CD14-positive monocyte (primary cell): ENCODE measurements around the gene ABCA4. TPM values are rescaled to one million over a fixed set of nuclear protein-coding genes. Genes with fewer than 3 reads are reported as not detected.

Experiments used
- DNase-seq, 3 donors: peaks; one replicate each; pipeline ENCODE4 v3.0.0-alpha.2; 2011 to 2022
- H2AFZ ChIP-seq: 2 replicates; pipeline ENCODE4 v1.6.0; 2012; ENCODE audit warnings: mild to moderate bottlenecking, low read depth, low read length, inconsistent platforms; ENCODE audit not compliant: insufficient read depth, poor library complexity, severe bottlenecking
- H3K27ac ChIP-seq, 2 donors: 1 replicate in 1 of 2; 2 replicates in 1 of 2; pipeline ENCODE4 v1.5.1; 2012 to 2013; ENCODE audit warnings: low read length in 2 of 2, control low read depth in 1 of 2, inconsistent platforms in 1 of 2, low read depth in 1 of 2, mild to moderate bottlenecking in 1 of 2
- H3K27me3 ChIP-seq, 2 donors: one replicate each; pipeline versions ENCODE4 v1.6.0 to v1.6.1; 2011 to 2013; ENCODE audit warnings: low read length in 2 of 2; ENCODE audit not compliant: control insufficient read depth in 2 of 2, insufficient read depth in 2 of 2
- H3K36me3 ChIP-seq, 2 donors: replicated peaks in 1 of 2; 1 replicate in 1 of 2; 2 replicates in 1 of 2; pipeline versions ENCODE4 v1.5.1 to v1.6.1; 2012 to 2013; ENCODE audit warnings: low read length in 2 of 2, control low read depth in 1 of 2, inconsistent platforms in 1 of 2, mild to moderate bottlenecking in 1 of 2; ENCODE audit not compliant: insufficient read depth in 2 of 2, control insufficient read depth in 1 of 2
- H3K4me1 ChIP-seq, 2 donors: 1 replicate in 1 of 2; 2 replicates in 1 of 2; pipeline versions ENCODE4 v1.5.1 to v1.6.1; 2012 to 2013; ENCODE audit warnings: low read length in 2 of 2, control low read depth in 1 of 2, inconsistent platforms in 1 of 2, mild to moderate bottlenecking in 1 of 2, moderate library complexity in 1 of 2; ENCODE audit not compliant: insufficient read depth in 2 of 2, control insufficient read depth in 1 of 2
- H3K4me2 ChIP-seq: replicated peaks from 2 replicates; pipeline ENCODE3; 2012; ENCODE audit warnings: low read length, moderate library complexity, mild to moderate bottlenecking; ENCODE audit not compliant: poor library complexity, severe bottlenecking; ENCODE audit errors: extremely low read depth
- H3K4me3 ChIP-seq, 3 experiments: fragments of 200-600 bp in 1 of 3; sonication (generic) in 1 of 3; replicated peaks in 1 of 3; 1 replicate in 2 of 3; 2 replicates in 1 of 3; pipeline ENCODE4 v1.5.1; 2011 to 2013; ENCODE audit warnings: low read length in 3 of 3, mild to moderate bottlenecking in 3 of 3, control low read depth in 2 of 3, low read depth in 2 of 3, inconsistent platforms in 1 of 3, moderate library complexity in 1 of 3
- H3K79me2 ChIP-seq: 2 replicates; pipeline ENCODE4 v1.6.0; 2012; ENCODE audit warnings: mild to moderate bottlenecking, control low read depth, inconsistent platforms, low read length, moderate library complexity; ENCODE audit not compliant: insufficient read depth
- H3K9ac ChIP-seq: 2 replicates; pipeline ENCODE4 v1.6.0; 2017; ENCODE audit warnings: low read length, mild to moderate bottlenecking; ENCODE audit not compliant: insufficient read depth, poor library complexity, severe bottlenecking
- H3K9me3 ChIP-seq, 2 donors: replicated peaks in 1 of 2; 1 replicate in 1 of 2; 2 replicates in 1 of 2; pipeline versions ENCODE4 v1.5.1 to v1.6.1; 2012 to 2013; ENCODE audit warnings: low read length in 2 of 2, control low read depth in 1 of 2; ENCODE audit not compliant: control insufficient read depth in 1 of 2, insufficient read depth in 1 of 2
- H4K20me1 ChIP-seq: 2 replicates; pipeline ENCODE4 v1.6.0; 2012; ENCODE audit warnings: mild to moderate bottlenecking, low read length, control low read depth, moderate library complexity; ENCODE audit not compliant: insufficient read depth
- H3K27ac Mint-ChIP-seq, 7 donors: one replicate each; pipeline ENCODE4 v1.8.0; 2020; ENCODE audit warnings: mild to moderate bottlenecking in 7 of 7, mixed read lengths in 7 of 7, moderate library complexity in 6 of 7, inconsistent platforms in 2 of 7
- H3K27me3 Mint-ChIP-seq, 3 donors: one replicate each; pipeline ENCODE4 v1.8.0; 2021 to 2022; ENCODE audit warnings: low read depth in 3 of 3, mild to moderate bottlenecking in 3 of 3, mixed read lengths in 3 of 3, moderate library complexity in 3 of 3, inconsistent platforms in 1 of 3
- H3K36me3 Mint-ChIP-seq, 2 donors: one replicate each; pipeline ENCODE4 v1.8.0; 2020; ENCODE audit warnings: mixed read lengths in 2 of 2, inconsistent platforms in 1 of 2, mild to moderate bottlenecking in 1 of 2
- H3K4me1 Mint-ChIP-seq: one replicate; pipeline ENCODE4 v1.8.0; 2020; ENCODE audit warnings: mild to moderate bottlenecking, mixed read lengths
- H3K4me3 Mint-ChIP-seq, 2 donors: one replicate each; pipeline ENCODE4 v1.8.0; 2020; ENCODE audit warnings: mild to moderate bottlenecking in 2 of 2, mixed read lengths in 2 of 2, moderate library complexity in 1 of 2
- H3K9me3 Mint-ChIP-seq, 7 donors: one replicate each; pipeline ENCODE4 v1.8.0; 2020 to 2022; ENCODE audit warnings: mixed read lengths in 7 of 7, mild to moderate bottlenecking in 6 of 7, moderate library complexity in 6 of 7, inconsistent platforms in 2 of 7
- WGBS: methylation state at CpG from one replicate; pipeline ENCODE4 v1.1.5; 2013; ENCODE audit warnings: missing lambda C conversion rate; ENCODE audit not compliant: insufficient coverage; 5-methylcytosine and 5-hydroxymethylcytosine counted together
- intact Hi-C, 2 donors: fragments of 100-400 bp; cut with micrococcal nuclease; formaldehyde crosslinking; loops; one replicate each; pipeline versions ENCODE4 v1.15.0 to v1.15.1; 2023
- polyA plus RNA-seq, 3 donors: library from polyadenylated mRNA; depleted of rRNA in 1 of 3; unstranded in 2 of 3; stranded (reverse) in 1 of 3; fragments of 300-500 nt in 2 of 3; fragments of >200 nt in 1 of 3; fragmentation: Illumina TruSeq in 2 of 3; gene quantifications; 1 replicate in 2 of 3; 2 replicates in 1 of 3; pipeline ENCODE4 v1.2.3, GENCODE V29; 2012 to 2021
- TF ChIP-seq, protein P1 (sequence below): fragments of 200-600 bp; IDR thresholded peaks from one replicate; pipeline ENCODE4 v1.8.0; 2022; ENCODE audit warnings: antibody characterized with exemption, mild to moderate bottlenecking

The ABCA4 gene
- polyA plus RNA-seq, 3 donors, result not detected

DNA sequence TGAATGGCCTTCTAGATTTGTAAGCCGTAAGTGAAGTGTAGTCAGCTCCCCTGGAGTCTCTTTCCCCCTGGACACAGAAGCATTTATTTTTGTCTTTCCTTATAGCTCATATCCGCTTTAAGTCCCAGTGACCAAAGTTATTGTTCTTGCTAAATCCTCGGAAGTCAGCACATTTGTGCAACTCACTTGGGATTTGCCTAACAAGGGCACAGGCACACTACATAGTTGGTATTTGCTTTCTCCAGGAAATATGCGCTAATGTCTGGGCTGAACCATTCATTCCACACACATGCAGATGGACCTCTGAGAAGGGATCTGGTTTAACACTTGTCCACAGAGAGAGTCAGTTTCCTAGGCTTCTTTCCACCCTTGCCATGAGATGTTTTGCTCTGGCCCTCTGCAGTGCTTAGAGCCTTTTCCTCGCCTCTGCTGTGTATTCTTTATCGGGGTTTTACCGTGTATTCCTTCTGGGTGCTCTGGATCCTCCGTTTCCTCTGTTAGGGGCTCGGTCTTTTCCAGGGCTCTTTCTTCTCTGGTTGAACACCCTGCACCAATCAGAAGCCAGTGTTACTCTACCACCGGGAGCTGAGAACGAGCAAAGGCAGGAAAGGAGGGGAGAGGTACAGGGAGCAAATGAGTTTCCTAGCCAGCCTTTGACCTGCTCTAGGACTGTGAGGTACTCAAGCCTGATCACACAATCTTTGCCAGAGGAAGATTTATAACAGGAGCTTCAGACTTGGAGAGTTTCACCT lies 72.4 kb downstream of the ABCA4 start:
- peaks cover 0 to 9% of the 10 kb centered on the region in 2 donors for H3K27me3 ChIP-seq
- Mint-ChIP-seq H3K9me3 (no peaks in the 10 kb centered on the region), H3K27me3 (peaks cover 4 to 29% (median 21%) of the 10 kb centered on the region in 3 donors), H3K27ac (no peak overlapping the region), H3K36me3 (no peaks in the 10 kb centered on the region), H3K4me1 (peaks cover 13% of the 10 kb centered on the region), H3K4me3 (no peak overlapping the region)
- intact Hi-C loops, result no loop called here
- H4K20me1 ChIP-seq, result no peaks in the 10 kb centered on the region
- H2AFZ ChIP-seq, result no peak overlapping the region
- TF ChIP-seq, protein P1, sequence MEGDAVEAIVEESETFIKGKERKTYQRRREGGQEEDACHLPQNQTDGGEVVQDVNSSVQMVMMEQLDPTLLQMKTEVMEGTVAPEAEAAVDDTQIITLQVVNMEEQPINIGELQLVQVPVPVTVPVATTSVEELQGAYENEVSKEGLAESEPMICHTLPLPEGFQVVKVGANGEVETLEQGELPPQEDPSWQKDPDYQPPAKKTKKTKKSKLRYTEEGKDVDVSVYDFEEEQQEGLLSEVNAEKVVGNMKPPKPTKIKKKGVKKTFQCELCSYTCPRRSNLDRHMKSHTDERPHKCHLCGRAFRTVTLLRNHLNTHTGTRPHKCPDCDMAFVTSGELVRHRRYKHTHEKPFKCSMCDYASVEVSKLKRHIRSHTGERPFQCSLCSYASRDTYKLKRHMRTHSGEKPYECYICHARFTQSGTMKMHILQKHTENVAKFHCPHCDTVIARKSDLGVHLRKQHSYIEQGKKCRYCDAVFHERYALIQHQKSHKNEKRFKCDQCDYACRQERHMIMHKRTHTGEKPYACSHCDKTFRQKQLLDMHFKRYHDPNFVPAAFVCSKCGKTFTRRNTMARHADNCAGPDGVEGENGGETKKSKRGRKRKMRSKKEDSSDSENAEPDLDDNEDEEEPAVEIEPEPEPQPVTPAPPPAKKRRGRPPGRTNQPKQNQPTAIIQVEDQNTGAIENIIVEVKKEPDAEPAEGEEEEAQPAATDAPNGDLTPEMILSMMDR, result no peak
- no peaks in the 10 kb centered on the region for H3K9me3 ChIP-seq
- no peaks in the 10 kb centered on the region for H3K36me3 ChIP-seq
- H3K9ac ChIP-seq, result no peak overlapping the region
- H3K27ac ChIP-seq, result no peak overlapping the region
- no peak overlapping the region for H3K4me3 ChIP-seq
- H3K79me2 ChIP-seq, result no peaks in the 10 kb centered on the region
- H3K4me2 ChIP-seq, result no peak overlapping the region
- 93% methylated on average over 8 of the region's 11 CpGs for WGBS
- DNase-seq, result no peak
- peaks cover 14% of the 10 kb centered on the region in 2 donors for H3K4me1 ChIP-seq

DNA sequence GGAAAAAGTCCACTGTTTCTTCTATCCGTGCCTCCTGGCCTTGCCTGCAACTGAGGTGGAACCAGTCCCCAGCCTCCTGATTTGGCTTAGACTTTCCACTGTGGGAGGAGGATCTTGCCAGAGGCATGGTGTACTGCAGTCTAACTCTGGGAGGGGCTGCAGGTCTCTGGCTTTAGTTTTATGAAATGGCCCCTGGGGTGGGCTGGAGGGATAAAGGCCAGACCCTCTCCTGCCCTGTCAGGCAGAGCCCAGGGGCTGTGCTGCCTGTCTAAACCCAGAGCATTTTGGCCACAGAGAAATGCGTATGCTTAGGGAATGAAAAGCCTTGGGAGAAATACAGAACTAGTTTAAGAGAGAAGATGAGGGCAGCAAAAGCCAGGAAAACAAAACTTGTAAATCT lies 73.0 kb downstream of the ABCA4 start:
- Histone ChIP-seq H3K79me2 (no peaks in the 10 kb centered on the region), H3K4me3 (no peak overlapping the region), H3K27ac (no peak overlapping the region), H3K4me1 (peaks cover 14% of the 10 kb centered on the region in 2 donors), H3K9ac (no peak overlapping the region), H4K20me1 (no peaks in the 10 kb centered on the region), H2AFZ (no peak overlapping the region), H3K4me2 (no peak overlapping the region), H3K36me3 (no peaks in the 10 kb centered on the region), H3K27me3 (peaks cover 0 to 8% of the 10 kb centered on the region in 2 donors), H3K9me3 (no peaks in the 10 kb centered on the region)
- no peak overlapping the region for H3K4me3 Mint-ChIP-seq
- no peak for DNase-seq
- intact Hi-C loops, result no loop called here
- H3K9me3 Mint-ChIP-seq, result no peaks in the 10 kb centered on the region
- H3K27ac Mint-ChIP-seq, result peak overlapping the region in 2 of 7 donors; percentile 25 to 62
- TF ChIP-seq, protein P1, result no peak
- 100% methylated on average over 2 of the region's 2 CpGs for WGBS
- H3K27me3 Mint-ChIP-seq, result peaks cover 4 to 27% (median 21%) of the 10 kb centered on the region in 3 donors
- H3K36me3 Mint-ChIP-seq, result no peaks in the 10 kb centered on the region
- peaks cover 13% of the 10 kb centered on the region for H3K4me1 Mint-ChIP-seq
